Neuronal stem cell (in vitro differentiated cells): Measurements from ENCODE around the gene SNRPA1.

Source experiments
- DNase-seq: peaks from one replicate; pipeline ENCODE4 v3.0.0-alpha.2; 2013; ENCODE audit warnings: low spot score
- H2AFZ ChIP-seq: one replicate; pipeline ENCODE4 v1.6.1; 2013; ENCODE audit warnings: mild to moderate bottlenecking, low read length, inconsistent platforms
- H2AK5ac ChIP-seq: 2 replicates; pipeline ENCODE4 v1.6.1; 2013; ENCODE audit warnings: low read depth, mild to moderate bottlenecking, inconsistent platforms, low read length, moderate library complexity, mixed read lengths
- H2BK120ac ChIP-seq: 2 replicates; pipeline ENCODE4 v1.6.1; 2013; ENCODE audit warnings: low read depth, mild to moderate bottlenecking, inconsistent platforms, low read length, moderate library complexity, mixed read lengths
- H2BK12ac ChIP-seq: one replicate; pipeline ENCODE4 v1.6.1; 2013; ENCODE audit warnings: low read length, inconsistent platforms
- H2BK15ac ChIP-seq: 2 replicates; pipeline ENCODE4 v1.6.1; 2013; ENCODE audit warnings: mild to moderate bottlenecking, low read length, inconsistent platforms, mixed read lengths
- H2BK5ac ChIP-seq: one replicate; pipeline ENCODE4 v1.6.1; 2013; ENCODE audit warnings: inconsistent platforms, mild to moderate bottlenecking, low read length, moderate library complexity
- H3K14ac ChIP-seq: one replicate; pipeline ENCODE4 v1.6.1; 2013; ENCODE audit warnings: low read length, inconsistent platforms
- H3K18ac ChIP-seq: 2 replicates; pipeline ENCODE4 v1.6.1; 2013; ENCODE audit warnings: low read length, inconsistent platforms
- H3K23ac ChIP-seq: 2 replicates; pipeline ENCODE4 v1.6.1; 2013; ENCODE audit warnings: low read depth, mild to moderate bottlenecking, mixed read lengths, low read length, inconsistent platforms; ENCODE audit not compliant: poor library complexity
- H3K27ac ChIP-seq: replicated peaks from 3 replicates; pipeline ENCODE4 v1.5.1; 2013; ENCODE audit warnings: low read length, inconsistent platforms
- H3K27me3 ChIP-seq, 3 experiments: 2 replicates each; pipeline ENCODE4 v1.6.1; 2013; ENCODE audit warnings: low read length in 3 of 3, mild to moderate bottlenecking in 2 of 3, inconsistent platforms in 1 of 3, low read depth in 1 of 3, mixed read lengths in 1 of 3, moderate library complexity in 1 of 3; ENCODE audit not compliant: control insufficient read depth in 3 of 3, insufficient read depth in 3 of 3
- H3K36me3 ChIP-seq, 2 donors: replicated peaks in 1 of 2; 2 replicates each; pipeline ENCODE4 v1.6.1; 2013; ENCODE audit warnings: low read length in 2 of 2; ENCODE audit not compliant: control insufficient read depth in 2 of 2, insufficient read depth in 2 of 2
- H3K4ac ChIP-seq: 2 replicates; pipeline ENCODE4 v1.6.1; 2013; ENCODE audit warnings: inconsistent platforms, mild to moderate bottlenecking, low read length, moderate library complexity
- H3K4me1 ChIP-seq, 2 donors: 1 replicate in 1 of 2; 2 replicates in 1 of 2; pipeline ENCODE4 v1.6.1; 2013; ENCODE audit warnings: low read length in 2 of 2, low read depth in 1 of 2; ENCODE audit not compliant: control insufficient read depth in 2 of 2, insufficient read depth in 1 of 2
- H3K4me2 ChIP-seq: one replicate; pipeline ENCODE4 v1.6.1; 2013; ENCODE audit warnings: mild to moderate bottlenecking, low read length, inconsistent platforms; ENCODE audit not compliant: insufficient read depth, poor library complexity, severe bottlenecking
- H3K4me3 ChIP-seq, 2 donors: 2 replicates each; pipeline ENCODE4 v1.5.1; 2013; ENCODE audit warnings: low read length in 2 of 2, mild to moderate bottlenecking in 2 of 2, inconsistent platforms in 1 of 2, moderate library complexity in 1 of 2
- H3K79me1 ChIP-seq: one replicate; pipeline ENCODE4 v1.6.1; 2013; ENCODE audit warnings: low read depth, mild to moderate bottlenecking, inconsistent platforms, low read length, moderate library complexity
- H3K9ac ChIP-seq: one replicate; pipeline ENCODE4 v1.6.1; 2013; ENCODE audit warnings: mild to moderate bottlenecking, low read depth, low read length, inconsistent platforms; ENCODE audit not compliant: poor library complexity
- H3K9me3 ChIP-seq, 2 donors: replicated peaks in 1 of 2; 2 replicates each; pipeline versions ENCODE3 to v1.6.1; 2013; ENCODE audit warnings: low read length in 2 of 2, mild to moderate bottlenecking in 2 of 2, inconsistent platforms in 1 of 2, low read depth in 1 of 2, mixed read lengths in 1 of 2, moderate library complexity in 1 of 2; ENCODE audit not compliant: control insufficient read depth in 2 of 2, insufficient read depth in 1 of 2
- H4K8ac ChIP-seq: one replicate; pipeline ENCODE4 v1.6.1; 2013; ENCODE audit warnings: low read depth, mild to moderate bottlenecking, inconsistent platforms, low read length, moderate library complexity
- H4K91ac ChIP-seq: one replicate; pipeline ENCODE4 v1.6.1; 2013; ENCODE audit warnings: low read length, low read depth, mild to moderate bottlenecking, inconsistent platforms; ENCODE audit not compliant: poor library complexity
- WGBS, 2 donors: extraction: QIAGEN DNeasy Blood & Tissue Kit; methylation state at CpG; one replicate each; pipeline ENCODE4 v1.1.7; 2013; ENCODE audit warnings: missing lambda C conversion rate in 2 of 2, mixed read lengths in 1 of 2; ENCODE audit not compliant: insufficient read length in 2 of 2, insufficient replicate concordance in 1 of 2; ENCODE audit errors: extremely low coverage in 2 of 2; 5-methylcytosine and 5-hydroxymethylcytosine counted together

SNRPA1 gene

DNA sequence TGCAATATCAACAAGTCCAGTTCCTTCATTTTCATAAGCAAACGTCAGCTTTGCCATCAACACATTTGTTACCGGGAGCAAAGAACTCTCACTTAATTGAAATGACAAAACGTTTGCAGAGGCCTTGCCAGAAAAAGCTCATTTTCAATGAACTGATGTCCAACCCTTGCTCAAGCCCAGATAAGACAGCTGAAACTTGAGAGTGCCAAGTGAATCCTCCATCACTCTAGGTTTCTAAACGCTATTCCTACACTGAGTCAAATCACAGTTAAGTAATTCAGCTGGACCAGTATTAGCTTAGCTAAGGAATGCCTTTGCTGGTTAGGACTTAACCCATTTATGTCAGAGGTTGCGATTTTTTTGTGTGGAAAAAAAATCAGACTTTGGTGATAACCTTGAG, 54.7 kb downstream of the SNRPA1 start:
- Histone ChIP-seq H2AFZ (no peak overlapping the region), H3K4ac (no peak overlapping the region), H4K91ac (no peak overlapping the region), H2BK15ac (no peak overlapping the region), H3K14ac (no peak overlapping the region), H2BK120ac (no peak overlapping the region), H3K79me1 (peaks cover 13% of the 10 kb centered on the region), H3K27ac (no peak overlapping the region), H3K4me1 (peaks cover 0 to 7% of the 10 kb centered on the region in 2 donors), H3K36me3 (peaks cover 3 to 42% of the 10 kb centered on the region in 2 donors), H2BK12ac (no peak overlapping the region), H2BK5ac (no peak overlapping the region), H3K9ac (no peak overlapping the region), H2AK5ac (no peak overlapping the region), H3K23ac (no peak overlapping the region), H3K4me2 (no peak overlapping the region), H3K18ac (no peak overlapping the region), H3K27me3 (peaks cover 0 to 5% (median 0%) of the 10 kb centered on the region in 3 experiments), H3K9me3 (peaks cover 0 to 3% of the 10 kb centered on the region in 2 donors), H4K8ac (no peak overlapping the region), H3K4me3 (no peak overlapping the region)
- no peak for DNase-seq
- WGBS, 2 donors, result no CpG with 5 or more reads among the region's 5 CpGs

DNA sequence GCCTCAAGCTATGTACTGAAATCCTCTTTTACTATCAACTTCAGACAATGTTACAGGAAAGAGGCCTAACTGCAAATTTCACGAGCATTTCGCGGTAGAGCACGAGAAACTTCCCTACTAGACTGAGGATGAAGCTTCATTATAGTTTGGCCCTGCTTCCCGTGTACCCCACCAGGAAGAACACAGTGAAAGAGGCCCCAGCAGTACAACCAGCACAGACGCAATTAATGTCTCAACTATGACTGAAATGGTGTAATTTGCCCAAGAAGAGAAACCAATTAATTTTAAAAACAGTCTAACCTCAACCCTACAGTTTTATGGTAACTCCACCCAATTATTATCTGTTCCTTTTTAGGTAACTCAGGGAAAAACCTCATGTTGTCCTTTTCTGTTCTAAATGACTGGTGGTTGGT, 55.3 kb downstream of the SNRPA1 start:
- H3K9ac ChIP-seq, result no peak overlapping the region
- no CpG with 5 or more reads among the region's 6 CpGs for WGBS, 2 donors
- H3K4me3 ChIP-seq, result no peak overlapping the region
- no peak overlapping the region for H4K8ac ChIP-seq
- H3K14ac ChIP-seq, result no peak overlapping the region
- H3K9me3 ChIP-seq, result peaks cover 0 to 3% of the 10 kb centered on the region in 2 donors
- no peak overlapping the region for H2AK5ac ChIP-seq
- H3K27ac ChIP-seq, result no peak overlapping the region
- peaks cover 7 to 42% of the 10 kb centered on the region in 2 donors for H3K36me3 ChIP-seq
- H3K4ac ChIP-seq, result no peak overlapping the region
- H2BK5ac ChIP-seq, result no peak overlapping the region
- no peak overlapping the region for H3K4me2 ChIP-seq
- H2BK120ac ChIP-seq, result no peak overlapping the region
- H3K27me3 ChIP-seq, result peaks cover 0 to 3% (median 0%) of the 10 kb centered on the region in 3 experiments
- DNase-seq, result no peak
- no peak overlapping the region for H3K23ac ChIP-seq
- no peak overlapping the region for H3K18ac ChIP-seq
- H4K91ac ChIP-seq, result no peak overlapping the region
- peaks cover 0 to 7% of the 10 kb centered on the region in 2 donors for H3K4me1 ChIP-seq
- no peak overlapping the region for H2BK12ac ChIP-seq
- H3K79me1 ChIP-seq, result peaks cover 11% of the 10 kb centered on the region
- no peak overlapping the region for H2BK15ac ChIP-seq
- H2AFZ ChIP-seq, result no peak overlapping the region

DNA sequence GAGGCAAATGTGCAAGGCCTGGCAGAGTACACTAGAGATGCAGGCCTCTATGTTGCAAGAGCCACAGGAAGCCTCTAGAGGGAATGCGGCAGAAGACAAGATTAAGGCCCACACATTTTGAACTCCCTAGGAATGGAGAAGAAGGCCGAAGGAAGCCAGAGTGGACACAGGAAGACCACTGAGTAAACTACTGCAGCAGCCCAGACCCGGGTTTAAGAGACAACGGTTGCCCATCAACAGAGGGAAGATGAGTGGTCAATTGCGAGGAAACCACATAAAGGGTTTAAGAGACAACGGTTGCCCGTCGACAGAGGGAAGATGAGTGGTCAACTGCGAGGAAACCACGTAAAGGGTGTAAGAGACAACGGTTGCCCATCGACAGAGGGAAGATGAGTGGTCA, 57.8 kb downstream of the SNRPA1 start:
- H4K8ac ChIP-seq, result no peak overlapping the region
- no peak for DNase-seq
- peaks cover 0 to 3% of the 10 kb centered on the region in 2 donors for H3K9me3 ChIP-seq
- H3K4ac ChIP-seq, result no peak overlapping the region
- peaks cover 0 to 2% of the 10 kb centered on the region in 2 donors for H3K4me1 ChIP-seq
- no peak overlapping the region for H3K4me2 ChIP-seq
- H3K23ac ChIP-seq, result no peak overlapping the region
- H3K36me3 ChIP-seq, result peaks cover 8 to 47% of the 10 kb centered on the region in 2 donors
- peaks cover 2% of the 10 kb centered on the region for H3K79me1 ChIP-seq
- no peak overlapping the region for H2BK15ac ChIP-seq
- H3K27me3 ChIP-seq, result no peaks in the 10 kb centered on the region
- no peak overlapping the region for H2BK5ac ChIP-seq
- no peak overlapping the region for H2BK12ac ChIP-seq
- H2AK5ac ChIP-seq, result no peak overlapping the region
- H2AFZ ChIP-seq, result no peak overlapping the region
- H2BK120ac ChIP-seq, result no peak overlapping the region
- no peak overlapping the region for H3K4me3 ChIP-seq
- H3K14ac ChIP-seq, result no peak overlapping the region
- no peak overlapping the region for H3K9ac ChIP-seq
- WGBS, 2 donors, result no CpG with 5 or more reads among the region's 12 CpGs
- no peak overlapping the region for H3K27ac ChIP-seq
- no peak overlapping the region for H4K91ac ChIP-seq
- no peak overlapping the region for H3K18ac ChIP-seq

DNA sequence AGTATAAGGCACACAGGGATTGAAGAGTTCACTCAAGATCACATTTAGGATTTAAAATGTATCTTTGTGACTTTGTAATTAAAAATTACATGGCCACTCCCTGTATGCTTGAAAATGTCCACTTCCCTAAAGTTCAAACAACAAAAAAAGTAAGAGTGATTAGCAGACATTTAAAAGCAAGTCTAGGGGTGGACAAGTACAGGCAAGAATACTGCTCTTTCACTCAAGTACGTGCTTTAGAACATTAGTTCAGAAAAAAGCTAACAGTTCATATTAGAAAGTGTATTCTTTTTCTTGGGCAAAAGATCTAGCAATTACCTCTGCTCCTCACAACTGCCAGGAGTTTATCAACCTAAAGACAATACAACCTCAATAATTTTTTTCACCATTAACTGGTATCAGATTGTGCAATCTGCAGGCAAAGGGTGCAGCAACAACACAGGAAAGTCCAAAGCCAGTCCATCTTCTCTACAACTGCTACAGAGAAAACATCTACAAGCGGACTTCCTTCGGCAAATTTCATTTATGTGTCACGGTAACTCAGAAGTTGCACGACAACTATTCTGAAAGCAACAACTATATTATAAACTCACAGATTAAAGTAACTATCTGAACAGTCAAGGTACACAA, 61.3 kb downstream of the SNRPA1 start:
- Histone ChIP-seq H3K36me3 (peaks cover 10 to 64% of the 10 kb centered on the region in 2 donors), H3K4ac (no peak overlapping the region), H3K9me3 (peaks cover 2 to 12% of the 10 kb centered on the region in 2 donors), H3K14ac (no peak overlapping the region), H2BK5ac (no peak overlapping the region), H3K27me3 (no peaks in the 10 kb centered on the region), H3K4me1 (peaks cover 0 to 2% of the 10 kb centered on the region in 2 donors), H4K8ac (no peak overlapping the region), H4K91ac (no peak overlapping the region), H3K4me2 (no peak overlapping the region), H3K4me3 (no peak overlapping the region), H2AFZ (no peak overlapping the region), H2AK5ac (no peak overlapping the region), H3K23ac (no peak overlapping the region), H3K9ac (no peak overlapping the region), H3K18ac (no peak overlapping the region), H2BK120ac (no peak overlapping the region), H3K79me1 (peaks cover 2% of the 10 kb centered on the region), H3K27ac (no peak overlapping the region), H2BK15ac (no peak overlapping the region), H2BK12ac (no peak overlapping the region)
- DNase-seq, result no peak
- no CpG with 5 or more reads among the region's 5 CpGs for WGBS, 2 donors
